Caco-2 (cell line): Measurements from ENCODE around the gene CCDC70. TPM values are rescaled to one million over a fixed set of nuclear protein-coding genes. Genes with fewer than 3 reads are reported as not detected.
"Not testable (repeated sequence)": the region's sequence is repeated elsewhere in the genome, so short reads cannot be mapped to it uniquely, and the experiment has no call there.

Source experiments
- BruUV-seq: library from RNA; stranded (reverse); fragments of 400-500 nt; replicated peaks from 2 replicates; lab custom pipeline; 2021; lab: Mats Ljungman, UMichigan
- CTCF ChIA-PET: fragments of 300-600 bp; sonication (Branson Sonifier 250); formaldehyde crosslinking; loops from one replicate; lab custom pipeline; 2022; ENCODE audit warnings: antibody characterized with exemption; lab: Charles Lee
- POLR2A ChIA-PET: fragments of 300-600 bp; sonication (Branson Sonifier 250); formaldehyde crosslinking; loops from one replicate; lab custom pipeline; 2022; ENCODE audit warnings: antibody characterized with exemption; lab: Charles Lee
- DNase-seq, 2 experiments: peaks; one replicate each; pipeline versions ENCODE4 v3.0.0 to v3.0.0-alpha.2; 2020 to 2022
- H3K27me3 ChIP-seq: replicated peaks from 2 replicates; pipeline ENCODE4 v1.6.0; 2011; ENCODE audit warnings: low read length; ENCODE audit not compliant: control insufficient read depth, insufficient read depth
- H3K36me3 ChIP-seq: 2 replicates; pipeline ENCODE4 v1.5.1; 2011; ENCODE audit warnings: low read length; ENCODE audit not compliant: control insufficient read depth, insufficient read depth
- H3K4me1 ChIP-seq: fragments of 250-450 bp; sonication (Bioruptor Pico); 2 replicates; pipeline ENCODE4 v1.5.1; 2020; ENCODE audit warnings: mild to moderate bottlenecking
- H3K4me3 ChIP-seq: 2 replicates; pipeline ENCODE4 v1.5.1; 2011; ENCODE audit warnings: low read depth, mild to moderate bottlenecking, control low read depth, low read length
- H3K9me3 ChIP-seq: fragments of 250-450 bp; sonication (Bioruptor Pico); 2 replicates; pipeline ENCODE4 v1.5.1; 2020; ENCODE audit warnings: mild to moderate bottlenecking, moderate library complexity
- H3K27ac Mint-ChIP-seq: one replicate; pipeline ENCODE4 v1.8.0; 2022; ENCODE audit warnings: mixed read lengths; ENCODE audit not compliant: unreplicated experiment
- H3K27me3 Mint-ChIP-seq: one replicate; pipeline ENCODE4 v1.8.0; 2022; ENCODE audit warnings: mixed read lengths; ENCODE audit not compliant: insufficient read depth, unreplicated experiment
- H3K36me3 Mint-ChIP-seq: one replicate; pipeline ENCODE4 v1.8.0; 2022; ENCODE audit warnings: mild to moderate bottlenecking, mixed read lengths; ENCODE audit not compliant: insufficient read depth, unreplicated experiment
- H3K4me1 Mint-ChIP-seq: one replicate; pipeline ENCODE4 v1.8.0; 2022; ENCODE audit warnings: low read depth, mixed read lengths; ENCODE audit not compliant: unreplicated experiment
- H3K4me3 Mint-ChIP-seq: one replicate; pipeline ENCODE4 v1.8.0; 2022; ENCODE audit warnings: mild to moderate bottlenecking, moderate library complexity, mixed read lengths; ENCODE audit not compliant: unreplicated experiment
- H3K9me3 Mint-ChIP-seq: one replicate; pipeline ENCODE4 v1.8.0; 2022; ENCODE audit warnings: mixed read lengths; ENCODE audit not compliant: unreplicated experiment
- CTCF ChIP-seq, 2 experiments: fragments of 200-600 bp in 1 of 2; IDR thresholded peaks; 1 replicate in 1 of 2; 2 replicates in 1 of 2; pipeline versions ENCODE4 v1.5.1 to v1.8.0; 2011 to 2022; ENCODE audit warnings: antibody characterized with exemption in 1 of 2, control low read depth in 1 of 2, inconsistent platforms in 1 of 2, low read depth in 1 of 2, low read length in 1 of 2, mild to moderate bottlenecking in 1 of 2, moderate library complexity in 1 of 2; ENCODE audit not compliant: insufficient read depth in 1 of 2, severe bottlenecking in 1 of 2, unreplicated experiment in 1 of 2
- intact Hi-C: fragments of 100-400 bp; cut with micrococcal nuclease; formaldehyde crosslinking; loops from one replicate; pipeline ENCODE4 v1.10.0; 2022; ENCODE audit not compliant: unreplicated experiment
- total RNA-seq: library from RNA; stranded (reverse); gene quantifications from 2 replicates; pipeline ENCODE4 v1.2.3, GENCODE V29; 2022

CCDC70 gene
- total RNA-seq, 1 experiment from 2014 or later = not detected

- ChIA-PET CTCF (no interaction called here), POLR2A (no interaction called here)
- Histone ChIP-seq H3K4me3 (no peak overlapping the region), H3K36me3 (no peaks in the 10 kb centered on the region), H3K27me3 (no peaks in the 10 kb centered on the region; the same call in 1 of the 2 replicates), H3K4me1 (no peaks in the 10 kb centered on the region), H3K9me3 (no peaks in the 10 kb centered on the region)
- intact Hi-C loops = no loop called here
- no peaks in the 10 kb centered on the region for H3K4me1 Mint-ChIP-seq
- H3K4me3 Mint-ChIP-seq = no peak overlapping the region
- H3K27me3 Mint-ChIP-seq = peaks cover 14% of the 10 kb centered on the region
- no peaks in the 10 kb centered on the region for H3K9me3 Mint-ChIP-seq
- H3K27ac Mint-ChIP-seq = no peak overlapping the region
- no TSS peak for BruUV-seq
- no peaks in the 10 kb centered on the region for H3K36me3 Mint-ChIP-seq
- no peak for DNase-seq
- no peak for TF ChIP-seq CTCF (IDR thresholded peaks at IDR 0.05; ENCODE audit: insufficient read depth in 1 of 2, low read depth in 1 of 2, low read length in 1 of 2, severe bottlenecking in 1 of 2, unreplicated experiment in 1 of 2)
Measured at GRCh38 chr13:51823359-51823758, 38.4 kb upstream of the CCDC70 start.

- Histone ChIP-seq H3K4me3 (no peak overlapping the region), H3K4me1 (no peaks in the 10 kb centered on the region), H3K9me3 (no peaks in the 10 kb centered on the region), H3K36me3 (no peaks in the 10 kb centered on the region), H3K27me3 (no peaks in the 10 kb centered on the region; the same call in 1 of the 2 replicates)
- H3K9me3 Mint-ChIP-seq = no peaks in the 10 kb centered on the region
- H3K4me1 Mint-ChIP-seq = no peaks in the 10 kb centered on the region
- no peaks in the 10 kb centered on the region for H3K36me3 Mint-ChIP-seq
- POLR2A ChIA-PET = no interaction called here
- BruUV-seq = no TSS peak
- no peak for TF ChIP-seq CTCF (IDR thresholded peaks at IDR 0.05; ENCODE audit: insufficient read depth in 1 of 2, low read depth in 1 of 2, low read length in 1 of 2, severe bottlenecking in 1 of 2, unreplicated experiment in 1 of 2)
- no peak overlapping the region for H3K27ac Mint-ChIP-seq
- CTCF ChIA-PET = no interaction called here
- no peak overlapping the region for H3K4me3 Mint-ChIP-seq
- intact Hi-C loops = no loop called here
- DNase-seq = no peak
- H3K27me3 Mint-ChIP-seq = peaks cover 13% of the 10 kb centered on the region
Measured at GRCh38 chr13:51823863-51824262, 37.9 kb upstream of the CCDC70 start.

- not testable (repeated sequence) for H3K9me3 Mint-ChIP-seq
Measured at GRCh38 chr13:51824712-51825111, 37.1 kb upstream of the CCDC70 start.

More at GRCh38 chr13:51824712-51825111, 37.1 kb upstream of the CCDC70 start:
- H3K36me3 Mint-ChIP-seq, H3K4me1 Mint-ChIP-seq, H3K27me3 ChIP-seq, H3K36me3 ChIP-seq, H3K4me1 ChIP-seq, H3K9me3 ChIP-seq, H3K4me3 Mint-ChIP-seq, H3K4me3 ChIP-seq, DNase-seq, intact Hi-C loops, BruUV-seq, H3K27me3 Mint-ChIP-seq, H3K27ac Mint-ChIP-seq, POLR2A ChIA-PET: not testable (repeated sequence)
- CTCF ChIA-PET = interaction anchor here (0.6 kb wide), 1 partner anchor 263 kb away, joined by 5 read pairs; no protein-coding TSS in a partner anchor
